ENCODE measurements around the gene ALDH3B1.

ALDH3B1 gene

GRCh38 chr11:68026391-68027105 is 16.4 kb downstream of the ALDH3B1 start:
- Histone ChIP-seq H3K27ac (ENCODE audit: extremely low read depth, low read depth, low read length) (no peak overlapping the region), H3K4me1 (ENCODE audit: control insufficient read depth, insufficient read depth, low read length) (no peaks in the 10 kb centered on the region), H3K9me3 (ENCODE audit: control insufficient read depth, insufficient read depth, low read depth, low read length) (no peaks in the 10 kb centered on the region), H3K4me3 (ENCODE audit: low read depth, low read length) (no peak overlapping the region), H3K36me3 (ENCODE audit: control insufficient read depth in 2 of 2, insufficient read depth in 1 of 2, low read length in 2 of 2) (peaks cover 0 to 18% of the 10 kb centered on the region in 2 experiments; a peak in 1 of 3 replicates)
- POLR2A ChIA-PET: interaction anchor here (2.1 kb wide), 1 partner anchor 17 kb away, joined by 5 read pairs; the partner anchor contains the start of gene ALDH3B1
- CTCF ChIA-PET: interaction anchor here (0.6 to 0.7 kb wide), 2 partner anchors 17 to 71 kb away, joined by 3 to 4 read pairs; partner anchors contain the start of gene ALDH3B1
- no peak for TF ChIP-seq ZBTB20 (tag by site-specific recombination; IDR thresholded peaks at IDR 0.05)

GRCh38 chr11:68027667-68028066 is 17.5 kb downstream of the ALDH3B1 start:
- CTCF ChIA-PET: interaction anchor here (0.7 kb wide), 1 partner anchor 271 kb away, joined by 3 read pairs; no protein-coding TSS in a partner anchor
- peaks cover 0 to 27% of the 10 kb centered on the region in 2 experiments; a peak in 1 of 3 replicates for H3K36me3 ChIP-seq (ENCODE audit: control insufficient read depth in 2 of 2, insufficient read depth in 1 of 2, low read length in 2 of 2)
- H3K9me3 ChIP-seq (ENCODE audit: control insufficient read depth, insufficient read depth, low read depth, low read length): no peaks in the 10 kb centered on the region
- POLR2A ChIA-PET: interaction anchor here (0.6 to 2.1 kb wide), 3 partner anchors 8 to 431 kb away, joined by 3 to 5 read pairs (median 3); partner anchors contain the start of gene ALDH3B1
- H3K4me3 ChIP-seq (ENCODE audit: low read depth, low read length): no peak overlapping the region
- no peak overlapping the region for H3K27ac ChIP-seq (ENCODE audit: extremely low read depth, low read depth, low read length)
- 0 out of 2 replicates have a peak, but pooled peaks cover 2% of the 10 kb centered on the region for H3K4me1 ChIP-seq (ENCODE audit: control insufficient read depth, insufficient read depth, low read length)
- no peak for TF ChIP-seq BCL11B (tag by site-specific recombination; IDR thresholded peaks at IDR 0.05; ENCODE audit: low read depth)
- TF ChIP-seq ZNF174 (tag by site-specific recombination; IDR thresholded peaks at IDR 0.05): no peak
- TF ChIP-seq PATZ1 (tag by site-specific recombination; IDR thresholded peaks at IDR 0.05): no peak
- no peak for TF ChIP-seq ZNF221 (tag by site-specific recombination; IDR thresholded peaks at IDR 0.05; ENCODE audit: borderline replicate concordance)
- TF ChIP-seq ZNF423 (tag by site-specific recombination; IDR thresholded peaks at IDR 0.05): no peak
- TF ChIP-seq ZNF621 (tag by site-specific recombination; IDR thresholded peaks at IDR 0.05): no peak
- TF ChIP-seq ZNF10 (tag by site-specific recombination; IDR thresholded peaks at IDR 0.05): no peak
- no peak for TF ChIP-seq ZNF791 (tag by site-specific recombination; IDR thresholded peaks at IDR 0.05)
- no peak for TF ChIP-seq ZBTB26 (tag by site-specific recombination; optimal IDR thresholded peaks at IDR 0.05)
- no peak for TF ChIP-seq KLF9 (tag by site-specific recombination; IDR thresholded peaks at IDR 0.05; ENCODE audit: low read depth)
- no peak for TF ChIP-seq KLF7 (tag by site-specific recombination; IDR thresholded peaks at IDR 0.05; ENCODE audit: borderline replicate concordance)
- TF ChIP-seq ZNF518A (tag by site-specific recombination; conservative IDR thresholded peaks at IDR 0.05; ENCODE audit: low read depth): no peak
- no peak for TF ChIP-seq ZNF610 (tag by site-specific recombination; IDR thresholded peaks at IDR 0.05; ENCODE audit: borderline replicate concordance)
- no peak for TF ChIP-seq PRDM6 (tag by site-specific recombination; IDR thresholded peaks at IDR 0.05)
- no peak for TF ChIP-seq ZNF561 (tag by site-specific recombination; IDR thresholded peaks at IDR 0.05; ENCODE audit: borderline replicate concordance)
- no peak for TF ChIP-seq GLI2 (tag by site-specific recombination; IDR thresholded peaks at IDR 0.05; ENCODE audit: borderline replicate concordance, low read depth)
- TF ChIP-seq ZNF514 (tag by site-specific recombination; IDR thresholded peaks at IDR 0.05): no peak
- TF ChIP-seq, protein P1, sequence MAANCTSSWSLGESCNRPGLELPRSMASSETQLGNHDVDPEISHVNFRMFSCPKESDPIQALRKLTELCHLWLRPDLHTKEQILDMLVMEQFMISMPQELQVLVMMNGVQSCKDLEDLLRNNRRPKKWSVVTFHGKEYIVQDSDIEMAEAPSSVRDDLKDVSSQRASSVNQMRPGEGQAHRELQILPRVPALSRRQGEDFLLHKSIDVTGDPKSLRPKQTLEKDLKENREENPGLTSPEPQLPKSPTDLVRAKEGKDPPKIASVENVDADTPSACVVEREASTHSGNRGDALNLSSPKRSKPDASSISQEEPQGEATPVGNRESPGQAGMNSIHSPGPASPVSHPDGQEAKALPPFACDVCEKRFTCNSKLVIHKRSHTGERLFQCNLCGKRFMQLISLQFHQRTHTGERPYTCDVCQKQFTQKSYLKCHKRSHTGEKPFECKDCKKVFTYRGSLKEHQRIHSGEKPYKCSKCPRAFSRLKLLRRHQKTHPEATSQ (tag by site-specific recombination; IDR thresholded peaks at IDR 0.05): no peak
- TF ChIP-seq KLF1 (tag by site-specific recombination; IDR thresholded peaks at IDR 0.05): no peak
